RPMI7951 (cell line): ENCODE data around the gene UPP1. TPM values are rescaled to one million over a fixed set of nuclear protein-coding genes. Genes with fewer than 3 reads are reported as not detected.

ENCODE experiments used
- total RNA-seq: library from RNA; depleted of rRNA; stranded (reverse); fragments of >200 nt; shearing (Covaris generic); gene quantifications from 2 replicates; pipeline ENCODE4 v1.2.3, GENCODE V29; 2014; rRNA removed

Gene UPP1
- total RNA-seq, 1 experiment from 2014 or later = 39.0 TPM

Other genes with a start within 250 kb of the UPP1 start
- gene PKD1L1, start 140.8 kb upstream of the UPP1 start, total RNA-seq = 0.10 and 0.12 TPM in 2 replicates
- gene HUS1, start 109.7 kb upstream of the UPP1 start, total RNA-seq = 22.0 and 33.9 TPM in 2 replicates
- gene SUN3, start 60.2 kb upstream of the UPP1 start, total RNA-seq = not detected in 2 replicates
- 0.59 and 1.4 TPM in 2 replicates for gene C7orf57, start 53.7 kb upstream of the UPP1 start, total RNA-seq
- gene ABCA13, start 82.2 kb downstream of the UPP1 start, total RNA-seq = 0.10 and 0.48 TPM in 2 replicates